AG09309 (cell line): ENCODE results near the gene FAM110A.

ENCODE experiments used
- DNase-seq: peaks from one replicate; pipeline ENCODE4 v3.0.0-alpha.2; 2010; ENCODE audit warnings: low read depth
- H3K4me3 ChIP-seq: 2 replicates; pipeline ENCODE4 v1.5.1; 2011; ENCODE audit warnings: mild to moderate bottlenecking, low read depth, low read length, moderate library complexity; ENCODE audit not compliant: control insufficient read depth
- TF ChIP-seq, protein P1 (sequence below): IDR thresholded peaks from 2 replicates; pipeline ENCODE4 v1.5.1; 2011; ENCODE audit warnings: mild to moderate bottlenecking, low read depth, low read length, inconsistent platforms; ENCODE audit not compliant: insufficient read depth, control insufficient read depth; ENCODE audit errors: missing control alignments

Gene FAM110A

GRCh38 chr20:819680-820322, 13.7 kb upstream of the FAM110A start:
- TF ChIP-seq, protein P1, sequence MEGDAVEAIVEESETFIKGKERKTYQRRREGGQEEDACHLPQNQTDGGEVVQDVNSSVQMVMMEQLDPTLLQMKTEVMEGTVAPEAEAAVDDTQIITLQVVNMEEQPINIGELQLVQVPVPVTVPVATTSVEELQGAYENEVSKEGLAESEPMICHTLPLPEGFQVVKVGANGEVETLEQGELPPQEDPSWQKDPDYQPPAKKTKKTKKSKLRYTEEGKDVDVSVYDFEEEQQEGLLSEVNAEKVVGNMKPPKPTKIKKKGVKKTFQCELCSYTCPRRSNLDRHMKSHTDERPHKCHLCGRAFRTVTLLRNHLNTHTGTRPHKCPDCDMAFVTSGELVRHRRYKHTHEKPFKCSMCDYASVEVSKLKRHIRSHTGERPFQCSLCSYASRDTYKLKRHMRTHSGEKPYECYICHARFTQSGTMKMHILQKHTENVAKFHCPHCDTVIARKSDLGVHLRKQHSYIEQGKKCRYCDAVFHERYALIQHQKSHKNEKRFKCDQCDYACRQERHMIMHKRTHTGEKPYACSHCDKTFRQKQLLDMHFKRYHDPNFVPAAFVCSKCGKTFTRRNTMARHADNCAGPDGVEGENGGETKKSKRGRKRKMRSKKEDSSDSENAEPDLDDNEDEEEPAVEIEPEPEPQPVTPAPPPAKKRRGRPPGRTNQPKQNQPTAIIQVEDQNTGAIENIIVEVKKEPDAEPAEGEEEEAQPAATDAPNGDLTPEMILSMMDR: no peak

DNA sequence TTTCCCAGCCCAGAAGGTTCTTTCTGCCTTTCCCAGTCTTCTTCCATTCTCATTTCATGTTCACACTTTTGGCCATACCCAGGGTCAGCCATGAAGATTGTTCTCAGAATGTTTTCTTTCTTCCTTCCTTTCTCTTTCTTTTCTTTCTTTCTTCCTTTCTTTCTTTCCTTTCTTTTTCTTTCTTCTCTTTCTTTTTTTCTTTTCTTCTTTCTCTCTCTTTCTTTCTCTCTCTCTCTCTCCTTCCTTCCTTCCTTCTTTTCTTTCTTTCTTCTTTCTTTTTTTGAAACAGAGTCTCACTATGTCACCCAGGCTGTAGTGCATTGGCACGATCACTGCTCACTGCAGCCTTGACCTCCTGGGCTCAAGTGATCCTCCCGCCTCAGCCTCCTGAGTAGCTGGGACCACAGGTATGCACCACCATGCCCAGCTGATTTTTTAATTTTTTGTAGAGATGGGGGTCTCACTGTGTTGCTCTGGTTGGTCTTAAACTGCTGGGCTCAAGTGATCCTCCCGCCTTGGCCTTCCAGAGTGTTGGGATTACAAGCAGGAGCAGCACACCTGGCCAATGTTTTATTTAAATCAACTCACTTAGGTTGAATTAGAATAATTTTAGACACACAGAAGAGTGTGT, 13.1 kb upstream of the FAM110A start:
- TF ChIP-seq, protein P1: no peak
- no peak for DNase-seq
- H3K4me3 ChIP-seq: no peak overlapping the region

More at GRCh38 chr20:819680-820322, 13.7 kb upstream of the FAM110A start:
- DNase-seq: no peak
- H3K4me3 ChIP-seq: no peak overlapping the region

DNA sequence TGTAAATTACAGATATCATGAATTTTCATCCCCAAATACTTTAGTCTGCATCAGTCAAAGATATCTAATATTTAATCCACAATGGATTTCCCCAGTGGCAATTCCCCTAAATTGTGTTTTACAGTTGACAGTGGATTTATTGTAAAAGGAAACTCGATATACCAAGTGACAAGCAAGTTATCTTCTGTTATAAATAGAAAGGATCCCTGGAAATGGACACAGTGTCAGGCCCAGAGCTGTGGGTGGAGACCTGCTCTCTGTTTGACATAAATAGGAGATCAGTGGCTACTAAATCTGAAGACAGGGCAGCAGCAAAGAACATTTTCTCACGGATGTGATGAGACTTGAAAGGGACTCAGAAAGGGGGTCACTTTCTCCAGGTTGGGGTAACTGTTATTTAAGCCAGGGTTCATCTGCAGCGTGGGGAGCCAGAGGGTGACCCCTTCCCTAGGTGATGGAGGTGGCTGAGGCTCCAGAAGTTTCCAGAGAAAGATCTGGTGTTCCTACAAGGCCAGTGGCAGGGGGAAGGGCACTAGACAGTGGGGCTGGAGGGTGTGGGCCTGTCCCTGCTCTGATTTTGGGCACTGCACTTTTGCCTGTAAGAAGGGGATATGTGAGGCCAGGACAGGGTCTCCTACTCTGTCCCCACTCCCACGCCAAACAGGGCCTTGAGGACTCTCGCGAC, 12.3 kb upstream of the FAM110A start:
- H3K4me3 ChIP-seq: no peak overlapping the region
- no peak for DNase-seq
- TF ChIP-seq, protein P1: no peak

GRCh38 chr20:821731-822065, 11.8 kb upstream of the FAM110A start:
- TF ChIP-seq, protein P1: no peak
- H3K4me3 ChIP-seq: no peak overlapping the region
- no peak for DNase-seq

DNA sequence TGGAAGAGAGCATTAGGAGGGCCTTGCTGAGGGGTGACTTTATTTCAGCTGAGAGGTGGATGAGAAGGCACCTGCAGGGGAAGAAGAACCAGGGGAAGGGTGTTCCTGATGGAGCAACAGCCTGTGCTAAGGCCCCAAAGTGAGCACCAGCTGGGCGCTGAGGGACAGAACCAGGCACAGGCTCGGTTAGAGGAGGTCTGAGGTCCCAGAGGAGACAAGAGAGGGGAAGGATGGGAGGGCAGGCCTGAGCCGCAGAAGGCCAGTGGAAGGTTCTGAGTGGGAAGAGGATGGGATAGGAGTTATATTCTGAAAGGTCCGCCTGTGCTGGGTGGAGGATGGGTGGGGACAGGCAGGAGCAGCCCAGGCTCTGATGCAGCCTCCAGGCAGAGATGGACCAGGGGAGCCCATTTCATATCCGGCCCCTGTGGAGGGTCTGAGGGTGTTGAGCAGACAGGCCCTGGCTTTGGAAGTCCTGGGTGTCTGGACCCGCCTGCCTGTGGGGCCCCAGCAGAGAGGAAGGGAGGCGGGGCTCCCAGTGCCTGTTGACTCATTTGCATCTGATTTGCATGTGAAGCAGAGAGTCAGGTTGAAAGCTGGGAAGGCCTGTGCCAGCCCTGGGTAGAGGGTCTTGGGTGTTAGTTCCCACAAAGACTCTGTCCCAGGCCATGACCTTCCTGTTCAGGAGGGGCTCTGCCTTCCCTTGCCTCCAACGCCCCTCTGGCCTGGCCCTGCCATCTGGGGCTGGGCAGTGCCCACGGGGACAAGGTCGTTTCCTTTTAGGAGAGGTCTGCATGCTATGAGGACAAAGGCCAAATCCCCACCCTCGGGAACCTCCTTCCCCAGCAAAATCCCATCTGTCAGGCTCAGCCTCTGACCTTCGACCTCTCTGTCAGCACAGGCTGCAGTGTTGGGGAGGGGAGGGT, 10.6 kb upstream of the FAM110A start:
- DNase-seq: no peak
- H3K4me3 ChIP-seq: no peak overlapping the region
- TF ChIP-seq, protein P1: no peak

DNA sequence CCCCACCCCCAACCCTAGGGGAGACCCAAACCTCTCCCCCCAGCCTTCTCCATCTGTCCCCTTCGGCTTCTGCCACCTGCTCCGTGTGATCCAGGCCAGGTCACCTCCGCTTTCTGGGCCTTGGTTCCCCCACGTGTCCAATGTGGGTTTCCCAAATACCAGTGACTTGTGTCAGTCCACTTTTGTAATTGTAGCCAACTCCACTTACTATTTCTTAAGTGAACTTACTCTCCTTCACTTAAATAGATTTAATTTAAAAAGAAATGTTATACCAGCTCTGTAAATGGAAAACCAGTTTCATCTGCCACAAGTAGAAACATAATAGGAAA, 10.0 kb upstream of the FAM110A start:
- TF ChIP-seq, protein P1: no peak
- no peak for DNase-seq
- no peak overlapping the region for H3K4me3 ChIP-seq
